Esophagus squamous epithelium (tissue), 4 donors: ENCODE data around the gene CLIC4.

Source experiments
- CTCF ChIP-seq, 6 experiments: fragments of 450-650 bp in 4 of 6; fragments of 200-600 bp in 2 of 6; sonication (generic) in 2 of 6; IDR thresholded peaks; one replicate each; pipeline ENCODE4 v1.5.1; 2016 to 2019; ENCODE audit warnings: antibody characterized with exemption in 6 of 6, mild to moderate bottlenecking in 4 of 6, moderate library complexity in 4 of 6
- POLR2A ChIP-seq, 4 donors: fragments of 450-650 bp; IDR thresholded peaks; one replicate each; pipeline ENCODE4 v1.6.1; 2017; ENCODE audit warnings: antibody characterized with exemption in 4 of 4, mild to moderate bottlenecking in 4 of 4, moderate library complexity in 3 of 4

GRCh38 chr1:24795236-24795635 lies 50.0 kb downstream of the CLIC4 start:
- no peak for TF ChIP-seq CTCF (IDR thresholded peaks at IDR 0.05)
- TF ChIP-seq POLR2A (IDR thresholded peaks at IDR 0.05): no peak
